GM12891 (cell line): Measurements from ENCODE around the gene FAM161B. TPM values are rescaled to one million over a fixed set of nuclear protein-coding genes. Genes with fewer than 3 reads are reported as not detected.
"Not testable (repeated sequence)": the region's sequence is repeated elsewhere in the genome, so short reads cannot be mapped to it uniquely, and the experiment has no call there.

ENCODE experiments used
- DNase-seq: peaks from one replicate; pipeline ENCODE4 v3.0.0; 2011; ENCODE audit warnings: low spot score; ENCODE audit not compliant: insufficient read length
- FAIRE-seq: peaks from 2 replicates; lab custom pipeline; 2011; peaks lifted over from hg19 to GRCh38; lab: Jason Lieb, UNC
- PAX5 ChIP-seq: IDR thresholded peaks from 2 replicates; pipeline ENCODE4 v1.6.1; 2011; ENCODE audit warnings: low read length, moderate library complexity, mild to moderate bottlenecking; ENCODE audit not compliant: insufficient read depth, severe bottlenecking
- POLR2A ChIP-seq: IDR thresholded peaks from 2 replicates; pipeline ENCODE4 v1.6.1; 2011; ENCODE audit warnings: low read depth, low read length, control low read depth
- POLR2AphosphoS5 ChIP-seq: IDR thresholded peaks from 2 replicates; pipeline ENCODE4 v1.6.1; 2011; ENCODE audit warnings: low read depth, low read length, control low read depth
- POU2F2 ChIP-seq: IDR thresholded peaks from 2 replicates; pipeline ENCODE4 v1.6.1; 2011; ENCODE audit warnings: low read depth, mild to moderate bottlenecking, control low read depth, low read length, moderate library complexity
- SPI1 ChIP-seq: IDR thresholded peaks from 2 replicates; pipeline ENCODE4 v1.6.1; 2011; ENCODE audit warnings: low read depth, low read length, control low read depth
- TAF1 ChIP-seq: IDR thresholded peaks from 2 replicates; pipeline ENCODE4 v1.6.1; 2011; ENCODE audit warnings: low read depth, low read length, control low read depth
- polyA plus RNA-seq: library from polyadenylated mRNA; unstranded; fragments of >200 nt; gene quantifications from one replicate; pipeline ENCODE4 v1.2.1, GENCODE V29; 2012; ENCODE audit warnings: low read depth, missing spikeins, inconsistent platforms; ENCODE audit not compliant: missing spikeins

FAM161B gene
- polyA plus RNA-seq = 0.50 TPM

GRCh38 chr14:73949752-73950734 lies at the start of gene FAM161B, which contains the start of gene COQ6:
Gene FAM161B (minus strand): TSS chr14:73950094. CDS start chr14:73950026, 68 bp downstream.
Gene COQ6 (plus strand): TSS chr14:73950302. CDS start chr14:73950333, 31 bp downstream.
- FAIRE-seq = peak; percentile 98

GRCh38 chr14:73998726-73999125 lies 48.8 kb upstream of the FAM161B start:
- no peak for TF ChIP-seq TAF1
- no peak for TF ChIP-seq PAX5
- TF ChIP-seq POLR2A = no peak
- no peak for TF ChIP-seq POLR2AphosphoS5
- no peak for TF ChIP-seq POU2F2
- no peak for TF ChIP-seq SPI1
- DNase-seq = no peak
- FAIRE-seq = no peak

More at GRCh38 chr14:73949752-73950734, at the start of gene FAM161B, which contains the start of gene COQ6:
- TF ChIP-seq POLR2AphosphoS5 (peak; percentile 93), POU2F2 (peak; percentile 27; the same call in 1 of the 2 replicates), SPI1 (no peak), POLR2A (peak; percentile 95), PAX5 (no peak), TAF1 (peak; percentile 68; the same call in 1 of the 2 replicates)
- peak; percentile 84 for DNase-seq

- TF ChIP-seq TAF1 (no peak), POLR2AphosphoS5 (no peak), POLR2A (no peak), SPI1 (no peak), PAX5 (no peak), POU2F2 (no peak)
- no peak for DNase-seq
- FAIRE-seq = no peak
These were observed 48.1 kb upstream of the FAM161B start for GRCh38 chr14:73997944-73998447.

GRCh38 chr14:73997108-73997943 lies 47.4 kb upstream of the FAM161B start:
- DNase-seq (no peak), FAIRE-seq (no peak)
- TF ChIP-seq POLR2AphosphoS5 (no peak), POLR2A (no peak), POU2F2 (no peak), PAX5 (no peak), TAF1 (no peak), SPI1 (no peak)

- TF ChIP-seq SPI1 = no peak
- TF ChIP-seq POLR2A = no peak
- no peak for TF ChIP-seq POLR2AphosphoS5
- TF ChIP-seq POU2F2 = no peak
- no peak for TF ChIP-seq PAX5
- TF ChIP-seq TAF1 = no peak
- DNase-seq (no peak), FAIRE-seq (no peak)
These were observed 46.8 kb upstream of the FAM161B start for GRCh38 chr14:73996731-73997107.

GRCh38 chr14:73995977-73996378 lies 46.1 kb upstream of the FAM161B start:
- no peak for TF ChIP-seq SPI1
- no peak for FAIRE-seq

GRCh38 chr14:73994926-73995325 lies 45.0 kb upstream of the FAM161B start:
- not testable (repeated sequence) for DNase-seq, FAIRE-seq

More at GRCh38 chr14:73995977-73996378, 46.1 kb upstream of the FAM161B start:
- DNase-seq = no peak

- DNase-seq (no peak), FAIRE-seq (no peak)
- TF ChIP-seq POLR2A (no peak), SPI1 (no peak), POLR2AphosphoS5 (no peak), TAF1 (no peak), PAX5 (no peak), POU2F2 (no peak)
These were observed 41.2 kb upstream of the FAM161B start for GRCh38 chr14:73991092-73991491.

GRCh38 chr14:73988656-73989055 lies 38.8 kb upstream of the FAM161B start:
- DNase-seq, FAIRE-seq: not testable (repeated sequence)
